ENCODE results near the gene UCKL1. TPM values are rescaled to one million over a fixed set of nuclear protein-coding genes. Genes with fewer than 3 reads are reported as not detected.

UCKL1 gene
- total and polyA plus RNA-seq, 5 experiments from 2014 or later = 19.8 to 50.9 (median 28.3) TPM

- ATAC-seq (no peak), DNase-seq (no peak)
- Mint-ChIP-seq H3K36me3 (peaks cover 0 to 17% (median 3%) of the 10 kb centered on the region in 3 donors), H3K27ac (peak overlapping the region; percentile 61 to 89 (median 84)), H3K27me3 (no peaks in the 10 kb centered on the region), H3K4me3 (peak overlapping the region in 9 of 10 donors; percentile 3 to 72 (median 50)), H3K9me3 (no peaks in the 10 kb centered on the region), H3K4me1 (peaks cover 32 to 76% (median 63%) of the 10 kb centered on the region in 4 donors)
- POLR2A ChIA-PET = interaction anchor here (1.2 to 2.3 kb wide), 2 partner anchors 14 to 82 kb away, joined by 4 to 9 read pairs; partner anchors contain the start of gene SAMD10
Measured at GRCh38 chr20:63897978-63898561, 58.1 kb downstream of the UCKL1 start.

- POLR2A ChIA-PET = interaction anchor here (0.8 to 2.3 kb wide), 9 partner anchors 12 to 376 kb away, joined by 3 to 11 read pairs (median 6); partner anchors contain the start of genes LIME1, PPDPF, SAMD10 and TPD52L2
- DNase-seq = peak in 3 of 10 donors; percentile 16 to 26 (median 18)
- peak overlapping the region; percentile 89 to 99 (median 96) for H3K27ac Mint-ChIP-seq
- peaks cover 31 to 64% (median 52%) of the 10 kb centered on the region in 4 donors for H3K4me1 Mint-ChIP-seq
- H3K4me3 Mint-ChIP-seq = peak overlapping the region; percentile 86 to 98 (median 92)
- peak; percentile 5 to 12 for ATAC-seq
- H3K36me3 Mint-ChIP-seq = peaks cover 0 to 14% (median 3%) of the 10 kb centered on the region in 3 donors
- no peaks in the 10 kb centered on the region for H3K27me3 Mint-ChIP-seq
- no peaks in the 10 kb centered on the region for H3K9me3 Mint-ChIP-seq
Measured at GRCh38 chr20:63896264-63897105, 59.7 kb downstream of the UCKL1 start.

- no peaks in the 10 kb centered on the region for H3K9me3 Mint-ChIP-seq
- peak overlapping the region; percentile 89 to 99 (median 96) for H3K27ac Mint-ChIP-seq
- POLR2A ChIA-PET = interaction anchor here (0.8 to 2.3 kb wide), 10 partner anchors 12 to 375 kb away, joined by 3 to 11 read pairs (median 6); partner anchors contain the start of genes LIME1, PPDPF, SAMD10 and TPD52L2
- peak overlapping the region; percentile 86 to 98 (median 92) for H3K4me3 Mint-ChIP-seq
- DNase-seq (peak in 3 of 10 donors; percentile 40 to 41 (median 40)), ATAC-seq (peak; percentile 10 to 29)
- H3K4me1 Mint-ChIP-seq = peaks cover 29 to 58% (median 47%) of the 10 kb centered on the region in 4 donors
- H3K36me3 Mint-ChIP-seq = peaks cover 0 to 15% (median 3%) of the 10 kb centered on the region in 3 donors
- no peaks in the 10 kb centered on the region for H3K27me3 Mint-ChIP-seq
Measured at GRCh38 chr20:63895952-63896263, 60.3 kb downstream of the UCKL1 start.

GRCh38 chr20:63895202-63895951 is 60.8 kb downstream of the UCKL1 start:
- peak in 1 of 10 donors; percentile 15 for DNase-seq
- peaks cover 0 to 16% (median 3%) of the 10 kb centered on the region in 3 donors for H3K36me3 Mint-ChIP-seq
- H3K4me3 Mint-ChIP-seq = peak overlapping the region; percentile 86 to 98 (median 92)
- H3K27ac Mint-ChIP-seq = peak overlapping the region; percentile 89 to 99 (median 96)
- no peaks in the 10 kb centered on the region for H3K9me3 Mint-ChIP-seq
- ATAC-seq = peak in 1 of 2 donors; percentile 27
- H3K27me3 Mint-ChIP-seq = no peaks in the 10 kb centered on the region
- POLR2A ChIA-PET = interaction anchor here (0.8 to 2.2 kb wide), 9 partner anchors 13 to 374 kb away, joined by 3 to 11 read pairs (median 5); partner anchors contain the start of genes LIME1, PPDPF, TPD52L2 and UCKL1
- H3K4me1 Mint-ChIP-seq = peaks cover 29 to 53% (median 45%) of the 10 kb centered on the region in 4 donors

GRCh38 chr20:63894358-63895201 is 61.6 kb downstream of the UCKL1 start, which contains the start of gene DNAJC5:
DNAJC5 (plus strand) TSS chr20:63895126; CDS start chr20:63928346, 33,220 bp downstream.
- Mint-ChIP-seq H3K27ac (peak within 1 kb of the TSS; percentile 89 to 99 (median 96)), H3K27me3 (no peaks in the 10 kb centered on the region), H3K9me3 (no peaks in the 10 kb centered on the region), H3K36me3 (peaks cover 0 to 24% (median 4%) of the 10 kb centered on the region in 3 donors), H3K4me1 (peaks cover 29 to 47% (median 43%) of the 10 kb centered on the region in 4 donors), H3K4me3 (peak within 1 kb of the TSS; percentile 86 to 98 (median 92))
- ATAC-seq = peak; percentile 81 to 82
- POLR2A ChIA-PET = interaction anchor here (1.1 to 2.2 kb wide), 4 partner anchors 31 to 79 kb away, joined by 3 to 8 read pairs (median 4); no protein-coding TSS in a partner anchor
- DNase-seq = peak; percentile 93 to 98 (median 97)

GRCh38 chr20:63893999-63894357 is 62.2 kb downstream of the UCKL1 start:
- H3K27ac Mint-ChIP-seq = peak overlapping the region; percentile 45 to 92 (median 83)
- peak overlapping the region; percentile 64 to 91 (median 86) for H3K4me3 Mint-ChIP-seq
- peaks cover 26 to 42% (median 38%) of the 10 kb centered on the region in 4 donors for H3K4me1 Mint-ChIP-seq
- no peaks in the 10 kb centered on the region for H3K9me3 Mint-ChIP-seq
- H3K36me3 Mint-ChIP-seq = peaks cover 0 to 30% (median 8%) of the 10 kb centered on the region in 3 donors
- ATAC-seq (no peak), DNase-seq (no peak)
- H3K27me3 Mint-ChIP-seq = no peaks in the 10 kb centered on the region
- POLR2A ChIA-PET = interaction anchor here (0.5 to 2.2 kb wide), 4 partner anchors 8 to 75 kb away, joined by 3 to 8 read pairs (median 3); no protein-coding TSS in a partner anchor

- no peak for ATAC-seq
Measured at GRCh38 chr20:63892402-63892801, 63.8 kb downstream of the UCKL1 start.

GRCh38 chr20:63891061-63892002 is 64.9 kb downstream of the UCKL1 start:
- DNase-seq (no peak), ATAC-seq (no peak)
- POLR2A ChIA-PET = no interaction called here
- Mint-ChIP-seq H3K27me3 (no peaks in the 10 kb centered on the region), H3K4me3 (peak overlapping the region in 1 of 10 donors; percentile 67), H3K27ac (no peak overlapping the region), H3K9me3 (no peaks in the 10 kb centered on the region), H3K36me3 (peaks cover 0 to 31% (median 10%) of the 10 kb centered on the region in 3 donors), H3K4me1 (peaks cover 12 to 17% (median 15%) of the 10 kb centered on the region in 4 donors)

More at GRCh38 chr20:63892402-63892801, 63.8 kb downstream of the UCKL1 start:
- Mint-ChIP-seq H3K4me1 (peaks cover 15 to 26% (median 23%) of the 10 kb centered on the region in 4 donors), H3K36me3 (peaks cover 0 to 25% (median 8%) of the 10 kb centered on the region in 3 donors), H3K27me3 (no peaks in the 10 kb centered on the region), H3K4me3 (peak overlapping the region in 2 of 10 donors; percentile 22 to 42), H3K9me3 (no peaks in the 10 kb centered on the region), H3K27ac (no peak overlapping the region)
- POLR2A ChIA-PET = interaction anchor here (0.6 to 0.7 kb wide), 3 partner anchors 14 to 354 kb away, joined by 4 to 6 read pairs (median 4); no protein-coding TSS in a partner anchor
- DNase-seq = no peak

- no peak for DNase-seq
- Mint-ChIP-seq H3K4me3 (no peak overlapping the region), H3K4me1 (peaks cover 7 to 10% (median 8%) of the 10 kb centered on the region in 4 donors), H3K27ac (no peak overlapping the region), H3K9me3 (no peaks in the 10 kb centered on the region), H3K27me3 (no peaks in the 10 kb centered on the region), H3K36me3 (peaks cover 0 to 34% (median 8%) of the 10 kb centered on the region in 3 donors)
- ATAC-seq = no peak
- POLR2A ChIA-PET = no interaction called here
Measured at GRCh38 chr20:63890616-63891015, 65.6 kb downstream of the UCKL1 start.

GRCh38 chr20:63890201-63890576 is 66.0 kb downstream of the UCKL1 start:
- POLR2A ChIA-PET = interaction anchor here (1.1 kb wide), 1 partner anchor 140 kb away, joined by 3 read pairs; no protein-coding TSS in a partner anchor
- H3K36me3 Mint-ChIP-seq = peaks cover 0 to 34% (median 7%) of the 10 kb centered on the region in 3 donors
- H3K9me3 Mint-ChIP-seq = no peaks in the 10 kb centered on the region
- peaks cover 7 to 10% (median 8%) of the 10 kb centered on the region in 4 donors for H3K4me1 Mint-ChIP-seq
- DNase-seq = no peak
- H3K4me3 Mint-ChIP-seq = no peak overlapping the region
- H3K27me3 Mint-ChIP-seq = no peaks in the 10 kb centered on the region
- ATAC-seq = no peak
- H3K27ac Mint-ChIP-seq = no peak overlapping the region
